Measurements from ENCODE around the gene TRMT61B.

TRMT61B gene

GRCh38 chr2:28870146-28870891, at the start of gene TRMT61B:
TSS of gene TRMT61B (minus strand) at chr2:28870309. CDS start at chr2:28870277, 32 bp downstream.
- peak; percentile 96 for DNase-seq (ENCODE audit: low read depth)

GRCh38 chr2:28915939-28916338, 45.8 kb upstream of the TRMT61B start:
- DNase-seq (ENCODE audit: low read depth), result no peak

- DNase-seq (ENCODE audit: low read depth), result no peak
Measured at GRCh38 chr2:28909655-28910353, 39.7 kb upstream of the TRMT61B start.

GRCh38 chr2:28908172-28908571, 38.1 kb upstream of the TRMT61B start:
- DNase-seq (ENCODE audit: low read depth), result no peak

GRCh38 chr2:28906821-28907220, 36.7 kb upstream of the TRMT61B start:
- no peak for DNase-seq (ENCODE audit: low read depth)

GRCh38 chr2:28906376-28906775, 36.3 kb upstream of the TRMT61B start:
- DNase-seq (ENCODE audit: low read depth), result no peak

GRCh38 chr2:28905533-28905932, 35.4 kb upstream of the TRMT61B start:
- no peak for DNase-seq (ENCODE audit: low read depth)

- no peak for DNase-seq (ENCODE audit: low read depth)
Measured at GRCh38 chr2:28904802-28905457, 34.8 kb upstream of the TRMT61B start.

- no peak for DNase-seq (ENCODE audit: low read depth)
Measured at GRCh38 chr2:28904295-28904694, 34.2 kb upstream of the TRMT61B start.

- DNase-seq (ENCODE audit: low read depth), result no peak
Measured at GRCh38 chr2:28902584-28902983, 32.5 kb upstream of the TRMT61B start.

- DNase-seq (ENCODE audit: low read depth), result no peak
Measured at GRCh38 chr2:28901841-28902240, 31.7 kb upstream of the TRMT61B start.

- no peak for DNase-seq (ENCODE audit: low read depth)
Measured at GRCh38 chr2:28901202-28901601, 31.1 kb upstream of the TRMT61B start.

GRCh38 chr2:28898048-28898447, 27.9 kb upstream of the TRMT61B start:
- DNase-seq (ENCODE audit: low read depth), result no peak

- no peak for DNase-seq (ENCODE audit: low read depth)
Measured at GRCh38 chr2:28896906-28897305, 26.8 kb upstream of the TRMT61B start.

GRCh38 chr2:28895189-28895893, 25.2 kb upstream of the TRMT61B start:
- peak; percentile 25 for DNase-seq (ENCODE audit: low read depth)

- peak; percentile 97 for DNase-seq (ENCODE audit: low read depth)
Measured at GRCh38 chr2:28894470-28895188, 24.5 kb upstream of the TRMT61B start, which contains the start of gene WDR43. TSS of gene WDR43 (plus strand) at chr2:28894667. CDS start at chr2:28894699, 32 bp downstream.

GRCh38 chr2:28893488-28893887, 23.4 kb upstream of the TRMT61B start:
- DNase-seq (ENCODE audit: low read depth), result no peak

- DNase-seq (ENCODE audit: low read depth), result no peak
Measured at GRCh38 chr2:28880193-28880592, 10.1 kb upstream of the TRMT61B start.

GRCh38 chr2:28871620-28872019, 1.5 kb upstream of the TRMT61B start:
- no peak for DNase-seq (ENCODE audit: low read depth)

- DNase-seq (ENCODE audit: low read depth), result peak; percentile 11
Measured at GRCh38 chr2:28869494-28870145, 489 bp downstream of the TRMT61B start.

- no peak for DNase-seq (ENCODE audit: low read depth)
Measured at GRCh38 chr2:28868611-28869010, 1.5 kb downstream of the TRMT61B start.
